ENCODE measurements around the gene MAP7D3.

Gene MAP7D3

GRCh38 chrX:136220540-136220939 is 30.7 kb downstream of the MAP7D3 start:
- no peak for TF ChIP-seq CTCF (IDR thresholded peaks at IDR 0.05)

- no peak for TF ChIP-seq CTCF (IDR thresholded peaks at IDR 0.05)
Measured at GRCh38 chrX:136219893-136220292, 31.3 kb downstream of the MAP7D3 start.

- no peak for TF ChIP-seq CTCF (IDR thresholded peaks at IDR 0.05)
Measured at GRCh38 chrX:136215559-136215958, 35.6 kb downstream of the MAP7D3 start.

- no peak for TF ChIP-seq CTCF (IDR thresholded peaks at IDR 0.05)
Measured at GRCh38 chrX:136214551-136214950, 36.6 kb downstream of the MAP7D3 start.

GRCh38 chrX:136212557-136213111 is 38.6 kb downstream of the MAP7D3 start:
- TF ChIP-seq CTCF (IDR thresholded peaks at IDR 0.05): no peak

- no peak for TF ChIP-seq CTCF (IDR thresholded peaks at IDR 0.05)
Measured at GRCh38 chrX:136211766-136212556, 39.2 kb downstream of the MAP7D3 start.

GRCh38 chrX:136210806-136211205 is 40.4 kb downstream of the MAP7D3 start:
- TF ChIP-seq CTCF (IDR thresholded peaks at IDR 0.05): no peak

All from LNCAP (cell line).